ENCODE results near the gene SHMT2.

The SHMT2 gene

GRCh38 chr12:57215065-57215464 is 14.4 kb upstream of the SHMT2 start:
- DNase-seq (ENCODE audit: low spot score): no peak

GRCh38 chr12:57215668-57216013 is 13.9 kb upstream of the SHMT2 start:
- peak; percentile 80 for DNase-seq (ENCODE audit: low spot score)

GRCh38 chr12:57216014-57216911 is 13.2 kb upstream of the SHMT2 start, which contains the start of gene NXPH4:
Gene NXPH4 (plus strand): TSS chr12:57216794. CDS start chr12:57216970, 176 bp downstream.
- DNase-seq (ENCODE audit: low spot score): peak; percentile 84

DNA sequence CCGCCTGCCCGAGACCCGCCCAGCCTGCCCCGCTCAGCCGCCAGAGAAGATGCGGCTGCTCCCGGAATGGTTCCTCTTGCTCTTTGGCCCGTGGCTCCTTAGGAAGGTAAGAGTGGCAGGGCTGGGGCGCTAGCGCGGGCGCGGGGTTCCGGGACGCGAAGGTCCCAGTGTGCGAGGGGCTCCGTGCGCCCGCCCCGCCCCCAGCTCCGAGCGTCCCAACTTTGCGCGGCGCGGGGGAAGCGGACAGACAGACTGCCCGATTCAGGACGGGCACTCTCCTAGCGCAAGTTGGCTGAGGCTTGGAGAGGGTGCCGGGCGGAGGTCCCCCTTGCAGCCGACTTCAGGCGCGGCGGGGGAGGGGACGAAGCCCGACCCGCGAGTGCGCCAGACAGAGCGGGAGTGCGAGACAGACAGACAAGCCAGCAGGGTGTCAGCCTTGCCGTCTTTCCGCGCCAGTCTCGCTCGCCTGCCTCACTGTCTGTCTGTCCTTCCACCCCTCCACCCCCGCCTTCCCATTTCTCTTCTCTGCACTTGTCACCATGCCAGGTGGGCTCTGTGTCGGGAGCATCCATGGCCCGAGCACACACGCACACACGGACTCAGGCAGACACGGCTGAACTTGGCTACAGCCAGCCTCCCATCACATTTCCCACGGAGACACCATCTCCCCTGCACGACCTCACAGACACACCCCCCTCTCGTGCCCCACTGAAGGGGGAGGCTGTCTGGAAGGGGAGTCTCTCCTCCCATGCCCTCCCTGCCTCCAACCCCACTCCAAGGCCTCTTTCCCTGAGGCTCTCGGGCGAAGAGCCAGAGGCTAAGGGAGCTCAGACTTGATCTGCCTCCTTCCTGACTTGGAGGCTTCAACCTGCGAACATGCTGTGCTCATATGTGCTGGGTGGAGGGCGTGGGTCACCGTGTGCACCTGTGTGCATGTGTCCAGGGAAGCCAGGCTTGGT is 12.3 kb upstream of the SHMT2 start:
- DNase-seq (ENCODE audit: low spot score): peak; percentile 57

GRCh38 chr12:57218030-57218853 is 11.3 kb upstream of the SHMT2 start:
- DNase-seq (ENCODE audit: low spot score): peak; percentile 48

DNA sequence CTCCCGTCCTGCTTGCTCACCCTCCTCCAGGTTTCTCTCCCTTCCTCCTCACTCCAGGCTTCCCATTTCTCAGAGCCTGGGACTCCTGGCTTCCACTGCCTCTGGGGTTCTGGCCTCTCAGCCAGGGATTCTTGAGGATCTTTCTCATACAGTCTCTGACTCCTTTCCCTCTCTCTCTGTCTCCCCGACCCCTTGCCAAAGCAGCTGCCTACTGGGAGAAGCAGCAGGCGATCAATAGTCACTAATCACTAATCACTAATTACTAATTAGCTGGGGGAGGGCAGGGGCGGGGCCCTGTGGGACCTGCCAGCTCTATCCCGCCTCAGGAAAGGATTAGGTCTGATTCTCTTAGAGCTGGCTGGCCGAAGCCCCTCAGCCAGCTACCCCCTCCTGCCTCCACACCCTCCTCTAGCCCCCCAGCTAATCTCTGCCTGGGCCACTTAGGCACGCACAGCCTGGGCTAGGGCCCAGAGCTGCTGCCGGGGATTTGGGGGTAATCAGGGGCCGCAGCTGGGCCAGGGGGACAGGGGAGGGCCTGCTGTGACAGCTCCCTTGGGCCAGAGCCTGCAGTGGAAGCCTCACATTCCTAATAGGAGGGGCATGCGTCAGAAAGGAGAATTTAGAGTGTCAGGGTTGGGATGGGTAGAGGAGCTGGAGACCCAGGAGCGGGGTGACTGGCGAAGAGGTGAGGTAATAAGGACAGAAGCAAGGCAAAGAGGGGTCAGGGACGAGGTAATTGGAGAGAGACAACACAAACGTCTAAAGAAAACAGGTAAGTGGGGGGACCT is 10.1 kb upstream of the SHMT2 start:
- DNase-seq (ENCODE audit: low spot score): no peak

DNA sequence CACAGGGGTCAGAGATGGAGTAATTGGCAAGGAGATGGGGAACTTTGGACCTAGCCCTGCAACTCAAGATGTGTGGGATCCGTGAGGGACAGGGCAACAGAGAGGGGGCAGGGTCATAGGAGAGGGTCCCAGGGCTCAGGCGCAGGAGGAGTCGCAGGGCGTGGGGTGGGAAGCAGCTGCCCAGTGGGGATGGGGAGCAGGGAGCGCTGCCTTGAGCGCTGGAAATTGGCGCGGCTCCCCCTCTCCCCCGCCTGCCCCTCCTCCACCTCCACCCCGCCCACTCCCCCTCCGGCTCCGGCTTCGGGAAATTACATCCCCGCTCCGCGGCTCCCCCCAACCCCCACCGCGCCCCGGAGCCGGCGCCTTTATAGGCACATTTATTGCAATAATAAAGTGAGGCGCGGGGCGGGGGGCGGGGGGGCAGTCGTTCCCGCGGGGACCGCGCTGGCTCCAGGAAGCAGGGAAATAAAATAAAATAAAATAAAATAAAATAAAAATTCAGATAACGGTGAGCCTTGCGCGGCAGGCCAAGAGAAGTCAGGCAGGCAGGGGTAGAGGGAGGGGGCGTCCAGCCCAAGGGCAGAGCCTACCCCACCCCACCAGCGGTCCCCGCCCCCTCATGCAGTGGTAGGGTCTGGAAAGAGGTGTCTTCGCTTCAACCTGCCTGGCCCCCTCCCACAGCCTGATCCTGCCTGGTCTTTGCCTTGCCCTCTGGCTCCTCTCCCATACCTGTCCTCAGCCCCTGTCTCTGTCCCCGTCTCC is 9.3 kb upstream of the SHMT2 start:
- DNase-seq (ENCODE audit: low spot score): no peak

DNA sequence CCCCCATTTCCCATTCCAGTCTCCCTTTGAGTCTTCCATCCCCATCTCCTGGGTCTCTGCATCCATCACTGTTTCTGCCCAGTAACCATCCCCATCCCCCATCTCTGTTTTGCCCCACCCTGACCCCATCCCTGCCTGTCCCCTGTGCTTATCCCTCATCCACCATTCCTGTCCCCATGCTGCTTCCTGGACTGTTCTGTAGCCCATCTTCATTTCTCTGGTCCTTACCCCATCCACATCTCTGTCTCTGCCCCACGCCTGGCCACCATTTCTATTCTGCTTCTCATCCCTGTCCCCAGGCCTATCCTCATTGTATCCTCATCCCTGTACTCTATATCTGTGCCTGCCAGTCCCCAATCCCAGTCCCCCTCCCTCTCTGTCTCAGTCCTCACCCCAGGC is 8.7 kb upstream of the SHMT2 start:
- DNase-seq (ENCODE audit: low spot score): no peak

- no peak for DNase-seq (ENCODE audit: low spot score)
Measured at GRCh38 chr12:57221169-57221917, 8.2 kb upstream of the SHMT2 start.

DNA sequence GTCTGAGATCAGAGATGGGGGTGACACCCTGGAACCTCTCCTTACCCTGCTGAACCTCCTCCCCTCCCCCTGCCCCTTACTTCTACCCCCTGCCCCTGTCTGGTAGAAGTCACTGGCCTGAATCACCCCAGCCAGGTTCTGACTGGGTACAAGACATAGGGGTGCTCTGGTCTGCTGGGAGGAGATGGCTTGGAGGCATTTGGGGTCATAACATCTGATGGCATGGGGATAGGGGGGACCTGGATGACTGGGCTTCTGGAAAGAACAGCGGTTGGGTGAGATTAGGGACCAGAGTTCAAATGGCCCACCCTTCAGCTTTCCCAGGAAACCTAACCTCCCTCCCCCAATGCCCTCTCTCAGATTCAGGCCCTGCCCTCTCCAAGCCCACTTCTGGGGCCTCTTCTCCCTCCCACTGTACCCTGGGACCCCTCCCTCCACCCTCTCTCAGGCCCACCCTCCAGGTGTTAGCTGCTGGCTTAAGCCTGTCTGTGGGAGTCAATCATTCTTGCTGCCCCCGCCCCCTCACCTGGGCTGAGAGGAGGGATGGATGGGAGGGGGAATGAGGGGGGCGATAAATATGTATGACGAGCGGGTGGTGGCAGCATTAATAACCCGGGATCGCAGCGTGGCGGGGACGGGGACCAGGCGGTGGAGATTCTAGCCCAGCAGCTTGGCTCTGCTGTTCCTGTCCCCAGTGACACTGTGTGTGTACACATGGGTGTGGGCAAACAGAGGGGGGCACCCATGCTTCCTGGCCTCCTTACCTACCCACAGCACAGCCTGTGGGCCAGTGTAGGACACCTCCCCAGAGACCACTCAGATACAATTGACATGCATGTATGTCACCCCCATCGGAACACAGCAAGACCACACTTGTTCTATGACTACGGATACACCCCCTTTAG is 7.0 kb upstream of the SHMT2 start:
- no peak for DNase-seq (ENCODE audit: low spot score)

DNA sequence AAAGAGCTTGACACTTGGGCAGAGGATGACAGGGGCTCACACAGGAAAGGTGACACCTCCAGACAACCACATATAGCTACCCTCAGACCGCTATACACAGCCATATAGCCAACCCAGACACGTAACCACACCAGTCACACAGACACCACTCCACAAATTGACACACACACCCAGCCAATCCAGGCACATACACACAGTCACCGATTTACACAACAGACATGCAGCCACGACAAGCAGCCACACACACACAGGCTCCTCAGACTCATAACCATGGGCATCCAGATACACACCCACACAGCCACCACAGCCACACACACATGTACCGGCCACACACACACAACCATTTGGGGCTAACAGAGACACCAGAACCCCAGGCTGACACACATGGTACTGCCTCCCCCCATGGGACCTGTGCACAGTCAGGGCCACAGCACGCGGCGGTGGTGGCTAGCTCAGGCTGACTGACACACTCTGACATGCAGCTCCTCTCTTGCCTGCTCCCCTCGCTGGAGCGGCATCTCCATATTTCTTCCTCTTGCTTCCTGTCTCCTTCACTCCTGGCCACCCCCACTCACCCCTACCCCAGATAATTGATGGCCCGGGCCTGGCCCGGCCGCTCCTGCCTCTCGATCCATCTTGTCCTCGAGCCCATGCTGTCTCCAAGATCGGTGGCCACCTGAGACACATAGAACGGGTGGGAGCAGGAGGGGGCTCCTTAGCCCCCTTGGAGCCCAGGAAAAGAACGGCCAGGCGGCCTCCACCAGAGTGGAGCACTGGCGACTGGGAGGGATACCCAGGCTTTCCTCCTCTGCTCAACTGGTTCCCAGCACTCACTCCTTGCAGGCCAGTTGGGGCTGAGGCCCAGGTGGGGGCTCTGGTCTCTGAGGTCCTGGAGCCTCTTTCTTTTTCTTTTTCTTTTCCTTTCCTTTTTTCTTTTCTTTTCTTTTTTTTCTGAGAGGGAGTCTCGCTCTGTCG is 6.0 kb upstream of the SHMT2 start:
- DNase-seq (ENCODE audit: low spot score): peak; percentile 41

- DNase-seq (ENCODE audit: low spot score): no peak
Measured at GRCh38 chr12:57224278-57224972, 5.1 kb upstream of the SHMT2 start.

DNA sequence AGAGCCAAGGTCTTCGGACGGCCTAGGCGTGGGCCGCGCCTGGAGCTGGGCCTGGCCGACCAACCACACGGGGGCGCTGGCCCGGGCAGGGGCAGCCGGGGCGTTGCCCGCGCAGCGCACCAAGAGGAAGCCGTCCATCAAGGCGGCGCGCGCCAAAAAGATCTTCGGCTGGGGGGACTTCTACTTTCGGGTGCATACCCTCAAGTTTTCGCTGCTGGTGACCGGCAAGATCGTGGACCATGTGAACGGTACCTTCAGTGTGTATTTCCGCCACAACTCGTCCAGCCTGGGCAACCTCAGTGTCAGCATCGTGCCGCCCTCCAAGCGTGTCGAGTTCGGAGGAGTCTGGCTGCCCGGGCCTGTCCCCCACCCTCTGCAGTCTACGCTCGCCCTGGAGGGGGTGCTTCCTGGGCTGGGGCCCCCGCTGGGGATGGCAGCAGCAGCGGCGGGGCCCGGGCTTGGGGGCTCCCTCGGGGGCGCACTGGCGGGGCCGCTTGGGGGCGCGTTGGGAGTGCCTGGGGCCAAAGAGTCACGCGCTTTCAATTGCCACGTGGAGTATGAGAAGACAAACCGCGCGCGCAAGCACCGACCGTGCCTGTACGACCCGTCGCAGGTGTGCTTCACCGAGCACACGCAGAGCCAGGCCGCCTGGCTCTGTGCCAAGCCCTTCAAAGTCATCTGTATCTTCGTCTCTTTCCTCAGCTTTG is 4.4 kb upstream of the SHMT2 start:
- DNase-seq (ENCODE audit: low spot score): peak; percentile 98

- peak; percentile 55 for DNase-seq (ENCODE audit: low spot score)
Measured at GRCh38 chr12:57225680-57226210, 3.8 kb upstream of the SHMT2 start.

GRCh38 chr12:57226588-57227314 is 2.8 kb upstream of the SHMT2 start:
- peak; percentile 73 for DNase-seq (ENCODE audit: low spot score)
